Measurements from ENCODE around the gene STYX. TPM values are rescaled to one million over a fixed set of nuclear protein-coding genes. Genes with fewer than 3 reads are reported as not detected.
A peak's percentile ranks its signal among the peaks of the same experiment; 100 is the strongest.

The STYX gene
- total RNA-seq, 1 donor: 50.7 TPM

DNA sequence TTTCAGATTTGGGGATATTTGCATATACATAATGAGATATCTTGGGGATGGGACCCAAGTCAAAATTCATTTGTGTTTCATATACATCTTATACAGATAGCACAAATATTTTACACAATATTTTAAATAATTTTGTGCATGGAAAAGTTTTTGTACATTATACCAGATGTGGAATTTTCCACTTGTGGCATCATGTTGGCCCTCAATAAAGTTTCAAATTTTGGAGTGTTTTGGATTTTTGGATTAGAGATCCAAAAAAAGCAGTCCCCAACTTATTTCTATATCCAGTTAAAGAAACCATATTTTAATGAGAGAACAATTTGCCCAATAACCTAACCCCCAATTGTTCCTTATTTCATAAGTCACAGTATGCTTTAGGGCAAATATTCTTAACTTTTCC is 56.9 kb downstream of the STYX start:
- TF ChIP-seq, protein P1, sequence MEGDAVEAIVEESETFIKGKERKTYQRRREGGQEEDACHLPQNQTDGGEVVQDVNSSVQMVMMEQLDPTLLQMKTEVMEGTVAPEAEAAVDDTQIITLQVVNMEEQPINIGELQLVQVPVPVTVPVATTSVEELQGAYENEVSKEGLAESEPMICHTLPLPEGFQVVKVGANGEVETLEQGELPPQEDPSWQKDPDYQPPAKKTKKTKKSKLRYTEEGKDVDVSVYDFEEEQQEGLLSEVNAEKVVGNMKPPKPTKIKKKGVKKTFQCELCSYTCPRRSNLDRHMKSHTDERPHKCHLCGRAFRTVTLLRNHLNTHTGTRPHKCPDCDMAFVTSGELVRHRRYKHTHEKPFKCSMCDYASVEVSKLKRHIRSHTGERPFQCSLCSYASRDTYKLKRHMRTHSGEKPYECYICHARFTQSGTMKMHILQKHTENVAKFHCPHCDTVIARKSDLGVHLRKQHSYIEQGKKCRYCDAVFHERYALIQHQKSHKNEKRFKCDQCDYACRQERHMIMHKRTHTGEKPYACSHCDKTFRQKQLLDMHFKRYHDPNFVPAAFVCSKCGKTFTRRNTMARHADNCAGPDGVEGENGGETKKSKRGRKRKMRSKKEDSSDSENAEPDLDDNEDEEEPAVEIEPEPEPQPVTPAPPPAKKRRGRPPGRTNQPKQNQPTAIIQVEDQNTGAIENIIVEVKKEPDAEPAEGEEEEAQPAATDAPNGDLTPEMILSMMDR (IDR thresholded peaks at IDR 0.05; ENCODE audit: insufficient read depth, low read length): no peak
- no peak for DNase-seq (ENCODE audit: low read depth)

DNA sequence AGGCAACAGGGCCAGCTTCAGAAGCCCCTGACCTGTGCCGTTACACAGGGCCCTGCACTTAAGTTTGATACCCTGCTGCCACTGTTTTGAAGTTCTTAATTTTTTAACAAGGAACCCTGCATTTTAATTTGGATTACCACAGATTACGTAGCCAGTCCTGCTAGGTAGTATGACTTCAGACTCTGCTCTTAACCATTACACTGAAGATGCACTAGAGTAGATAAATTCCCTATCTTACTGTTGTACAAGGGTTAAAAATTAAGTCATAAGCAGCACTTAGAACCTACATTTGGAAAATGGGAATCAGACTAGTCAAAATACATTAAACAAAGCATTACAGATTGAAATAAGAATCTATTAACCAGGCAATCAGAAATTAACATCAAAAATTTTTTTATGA is 59.2 kb downstream of the STYX start:
- TF ChIP-seq, protein P1 (IDR thresholded peaks at IDR 0.05; ENCODE audit: insufficient read depth, low read length): no peak
- DNase-seq (ENCODE audit: low read depth): peak; percentile 5
- peak overlapping the region; percentile 87 for H3K4me3 ChIP-seq (ENCODE audit: low read depth, low read length)

More for the DNA sequence above, 56.9 kb downstream of the STYX start:
- H3K4me3 ChIP-seq (ENCODE audit: low read depth, low read length): no peak overlapping the region

DNA sequence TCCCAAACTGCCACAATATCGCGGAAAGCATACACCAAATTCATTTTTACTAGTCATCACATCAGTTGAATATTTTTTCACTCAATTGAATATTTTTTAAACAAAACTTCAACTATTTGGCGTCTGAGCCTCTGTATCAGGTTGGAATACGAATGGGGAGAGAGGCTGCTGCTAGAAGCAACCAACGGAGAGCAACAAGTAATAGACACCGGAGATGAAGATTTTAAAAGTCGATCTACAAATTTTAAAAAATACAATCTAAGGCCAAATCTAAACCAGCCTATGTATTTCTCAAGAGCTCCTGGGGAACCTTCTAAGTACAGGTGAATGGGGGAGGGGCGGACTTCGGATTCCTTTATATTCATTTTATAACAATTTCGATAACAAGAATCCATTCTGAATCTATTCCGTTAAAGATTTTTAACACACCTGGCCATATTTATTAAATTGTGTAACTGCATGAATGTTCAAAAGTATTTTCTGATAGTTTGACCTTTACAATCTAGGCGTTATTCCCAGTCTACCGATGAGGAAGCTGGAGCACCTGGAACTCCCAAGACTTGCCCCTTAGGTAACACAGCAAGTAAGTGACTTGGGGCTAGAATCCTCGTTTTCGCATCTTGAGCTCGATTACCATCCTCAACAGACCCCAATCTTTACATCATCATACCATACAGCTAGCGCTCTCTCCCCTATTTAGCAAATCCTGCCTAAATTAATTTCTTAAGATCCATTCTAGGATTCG is 60.2 kb downstream of the STYX start:
- H3K4me3 ChIP-seq (ENCODE audit: low read depth, low read length): peak overlapping the region; percentile 87
- TF ChIP-seq, protein P1 (IDR thresholded peaks at IDR 0.05; ENCODE audit: insufficient read depth, low read length): no peak
- peak; percentile 26 for DNase-seq (ENCODE audit: low read depth)

DNA sequence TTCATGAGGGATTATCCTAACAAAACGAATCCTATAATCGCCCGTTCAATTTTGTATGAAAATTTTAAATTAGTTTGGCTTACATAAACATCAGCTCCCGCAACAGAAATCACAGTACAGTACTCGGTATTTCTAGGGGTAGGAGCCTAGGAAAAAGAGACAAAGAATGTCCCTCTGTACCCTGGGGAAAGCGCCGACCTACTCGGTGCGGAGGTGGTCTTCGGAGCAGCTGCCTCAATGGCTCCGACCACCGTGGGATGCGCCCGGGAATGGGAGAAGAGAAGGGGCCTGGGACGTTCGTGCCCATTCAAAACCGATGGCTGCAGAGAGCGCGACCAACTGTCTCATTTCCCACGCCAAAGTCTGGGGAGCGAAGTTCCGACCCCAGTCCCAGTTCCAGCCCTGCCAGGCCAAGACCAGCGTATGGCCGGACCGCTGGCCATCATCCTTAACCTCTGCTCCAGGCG is 60.8 kb downstream of the STYX start:
- DNase-seq (ENCODE audit: low read depth): no peak
- TF ChIP-seq, protein P1 (IDR thresholded peaks at IDR 0.05; ENCODE audit: insufficient read depth, low read length): no peak

DNA sequence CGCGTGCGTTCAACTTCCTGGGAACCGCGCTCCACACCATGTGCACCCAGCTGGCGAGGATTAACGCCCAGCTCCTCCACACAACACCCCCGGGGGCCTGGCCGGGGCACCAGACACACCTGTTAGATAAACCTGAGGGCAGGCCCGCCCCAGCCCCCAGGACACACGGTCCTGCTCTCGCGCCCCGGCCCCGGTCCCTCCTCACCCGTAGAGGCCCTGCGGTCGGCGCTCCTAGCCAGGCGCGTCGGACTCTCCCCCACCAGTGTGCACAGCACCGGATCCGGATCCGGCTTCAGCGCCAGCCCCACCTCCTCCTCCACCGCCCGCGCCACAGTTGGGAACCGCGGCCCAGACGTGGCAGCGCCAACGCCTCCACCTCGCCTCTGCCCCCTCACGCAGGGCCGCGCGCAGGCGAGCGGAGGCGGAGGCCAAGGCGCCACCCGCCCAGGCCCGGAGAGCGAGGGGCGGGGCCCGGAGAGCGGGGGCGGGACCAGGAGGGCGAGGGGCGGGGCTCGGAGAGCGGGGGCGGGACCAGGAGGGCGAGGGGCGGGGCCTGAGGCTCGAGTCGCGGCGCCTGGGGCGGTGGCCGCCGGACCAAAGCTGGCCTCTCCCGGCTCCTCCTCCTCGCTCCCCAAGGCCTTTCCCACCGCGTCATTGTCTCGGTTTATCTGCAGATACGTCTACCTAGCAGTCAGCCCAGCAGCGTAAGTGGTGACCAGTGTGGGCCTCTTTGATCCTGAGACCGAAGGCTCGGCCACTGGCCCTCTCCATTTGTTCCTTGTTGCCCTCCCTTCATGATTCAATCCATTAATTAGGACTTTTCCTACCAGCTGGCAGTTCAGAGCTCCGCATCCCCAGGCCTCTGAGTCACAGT is 61.5 kb downstream of the STYX start, which contains the start of gene GNPNAT1:
Gene GNPNAT1 (minus strand): TSS at position 385 of the 874 bp plus-strand sequence. CDS start 6,957 bp downstream, outside the sequence.
- peak within 1 kb of the TSS; percentile 87 for H3K4me3 ChIP-seq (ENCODE audit: low read depth, low read length)
- DNase-seq (ENCODE audit: low read depth): peak; percentile 91
- TF ChIP-seq, protein P1 (IDR thresholded peaks at IDR 0.05; ENCODE audit: insufficient read depth, low read length): no peak

More for the DNA sequence above, 60.8 kb downstream of the STYX start:
- H3K4me3 ChIP-seq (ENCODE audit: low read depth, low read length): peak overlapping the region; percentile 87

DNA sequence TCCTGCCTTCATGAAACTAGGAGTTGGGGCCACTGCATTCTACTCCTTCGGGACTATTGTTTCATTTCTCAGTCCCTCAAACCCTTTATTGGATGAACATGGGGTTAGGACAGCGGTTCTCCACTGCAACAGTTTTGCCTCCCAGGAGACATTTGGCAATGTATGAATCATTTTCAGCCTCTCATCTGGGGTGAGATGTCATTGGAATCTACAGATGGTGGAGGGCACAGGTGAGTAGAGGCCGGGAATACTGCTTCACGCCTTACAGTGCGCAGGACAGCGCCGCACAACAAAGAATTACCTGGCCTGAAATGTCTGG is 62.1 kb downstream of the STYX start:
- peak overlapping the region; percentile 68 for H3K4me3 ChIP-seq (ENCODE audit: low read depth, low read length)
- DNase-seq (ENCODE audit: low read depth): no peak
- TF ChIP-seq, protein P1 (IDR thresholded peaks at IDR 0.05; ENCODE audit: insufficient read depth, low read length): no peak
